HuH-7 (cell line): ENCODE measurements around the gene CCL1.

Experiments
- DNase-seq: peaks from one replicate; pipeline ENCODE4 v3.0.0; 2011; ENCODE audit warnings: low spot score

CCL1 gene, protein sequence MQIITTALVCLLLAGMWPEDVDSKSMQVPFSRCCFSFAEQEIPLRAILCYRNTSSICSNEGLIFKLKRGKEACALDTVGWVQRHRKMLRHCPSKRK

GRCh38 chr17:34363183-34363661 is at the start of gene CCL1:
Gene CCL1 (minus strand): TSS chr17:34363233. CDS start chr17:34363161, 72 bp downstream.
- DNase-seq = no peak

- no peak for DNase-seq
Observed at GRCh38 chr17:34412534-34412933, 49.5 kb upstream of the CCL1 start.

DNA sequence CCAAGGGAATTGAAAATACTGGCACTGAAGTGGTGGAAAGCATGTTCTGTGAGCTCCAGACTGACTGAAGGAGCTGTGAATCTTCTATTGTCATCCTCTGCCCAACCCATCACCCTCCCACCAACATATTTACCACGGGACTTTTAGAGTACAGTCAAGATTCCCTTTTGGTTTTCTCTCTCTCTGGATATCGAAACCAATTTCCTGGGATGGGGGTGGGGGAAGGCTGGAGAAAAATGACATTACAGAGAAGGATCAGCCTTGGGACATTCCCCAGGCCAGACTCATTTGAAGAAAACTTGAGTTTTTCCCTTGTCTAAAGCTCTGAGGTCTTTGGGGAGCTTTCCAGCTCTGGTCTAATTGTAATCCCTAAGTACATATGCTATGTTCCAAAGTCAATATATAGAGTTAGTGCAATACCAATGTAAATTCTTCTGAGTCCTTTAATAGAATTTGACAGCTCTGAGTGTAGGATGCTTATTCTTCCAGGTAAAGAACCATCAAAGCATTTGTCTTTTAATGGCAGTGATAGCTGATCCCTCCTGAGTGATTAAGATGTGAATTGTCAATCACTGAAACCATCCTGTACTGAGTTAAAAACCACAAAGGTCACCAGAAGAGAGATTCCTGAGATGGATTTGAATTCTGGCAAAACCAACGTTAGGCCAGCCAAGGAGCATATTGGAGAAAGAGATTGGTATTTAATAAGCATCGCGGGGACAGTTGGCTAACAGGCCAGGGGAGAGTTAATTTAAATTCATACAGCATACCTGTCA is 48.8 kb upstream of the CCL1 start:
- DNase-seq = no peak

GRCh38 chr17:34409352-34409751 is 46.3 kb upstream of the CCL1 start:
- DNase-seq = no peak

DNA sequence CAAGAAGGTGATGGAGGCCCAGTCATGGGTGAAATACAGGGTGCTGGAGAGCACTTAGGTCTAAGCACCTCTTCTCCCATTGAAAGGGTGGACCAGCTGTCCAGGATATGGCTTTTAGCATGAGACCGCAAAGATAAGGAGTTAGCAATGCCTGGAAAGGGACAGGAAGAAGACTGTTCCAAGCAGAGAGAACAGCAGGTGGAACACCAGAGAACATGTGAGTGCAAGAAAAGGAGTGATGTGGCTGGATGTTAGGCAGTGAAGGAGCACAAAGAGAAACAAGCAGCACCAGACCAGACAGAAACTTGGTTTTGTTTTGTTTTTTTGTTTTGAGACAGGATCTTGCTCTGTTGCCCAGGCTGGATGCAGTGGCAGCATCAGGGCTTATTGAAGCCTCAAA is 45.4 kb upstream of the CCL1 start:
- DNase-seq = no peak

- no peak for DNase-seq
Observed at GRCh38 chr17:34406226-34406625, 43.2 kb upstream of the CCL1 start.

GRCh38 chr17:34403006-34403405 is 40.0 kb upstream of the CCL1 start:
- no peak for DNase-seq

DNA sequence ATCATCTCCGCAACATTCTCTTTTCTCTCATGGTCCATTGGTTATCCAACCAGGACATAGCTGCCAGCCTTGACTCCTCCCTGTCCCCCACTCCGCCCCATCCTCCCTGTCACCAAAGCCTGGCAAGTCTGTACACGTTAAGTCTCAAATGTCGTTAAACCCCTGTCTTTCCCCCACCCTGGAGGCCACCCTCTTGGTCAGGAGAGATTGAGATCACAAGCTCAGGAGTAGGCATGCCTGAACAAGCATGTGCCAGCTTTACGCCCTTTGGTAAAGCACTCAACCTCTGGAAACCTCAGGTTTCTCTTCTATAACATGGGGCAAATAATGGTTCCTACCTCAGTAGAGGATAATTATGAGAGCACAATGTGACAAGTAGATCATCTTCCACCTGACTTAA is 38.1 kb upstream of the CCL1 start:
- no peak for DNase-seq

DNA sequence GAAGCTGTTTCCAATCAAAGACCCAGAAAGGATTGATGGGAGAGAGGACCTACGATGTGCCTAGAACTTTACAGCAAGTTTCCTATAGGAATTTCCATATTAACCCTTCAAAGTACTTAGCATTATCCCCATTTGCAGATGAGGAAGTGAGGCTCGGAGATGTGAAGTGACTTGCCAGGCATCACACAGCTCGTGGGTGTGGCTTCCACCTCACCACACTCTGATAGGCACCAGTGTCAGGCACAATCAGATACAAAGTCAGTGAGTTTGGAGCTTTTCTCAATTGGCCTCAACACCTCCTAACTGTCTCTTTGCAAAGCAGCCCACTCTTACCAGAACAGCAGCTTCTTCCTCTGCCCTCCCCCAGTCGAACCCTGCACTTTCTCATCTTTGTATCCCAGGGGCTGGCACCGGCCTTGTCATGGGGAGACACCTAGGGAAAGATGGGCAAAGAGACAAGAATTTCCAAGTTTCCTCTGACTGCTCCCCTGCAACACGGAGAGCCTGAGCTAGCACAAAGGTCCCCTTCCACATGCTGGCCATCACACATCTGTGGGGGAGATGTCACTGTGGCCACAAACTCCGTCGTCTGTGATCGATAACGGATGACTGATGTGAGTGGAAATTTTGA is 37.4 kb upstream of the CCL1 start:
- no peak for DNase-seq

- no peak for DNase-seq
Observed at GRCh38 chr17:34399725-34400124, 36.7 kb upstream of the CCL1 start.

DNA sequence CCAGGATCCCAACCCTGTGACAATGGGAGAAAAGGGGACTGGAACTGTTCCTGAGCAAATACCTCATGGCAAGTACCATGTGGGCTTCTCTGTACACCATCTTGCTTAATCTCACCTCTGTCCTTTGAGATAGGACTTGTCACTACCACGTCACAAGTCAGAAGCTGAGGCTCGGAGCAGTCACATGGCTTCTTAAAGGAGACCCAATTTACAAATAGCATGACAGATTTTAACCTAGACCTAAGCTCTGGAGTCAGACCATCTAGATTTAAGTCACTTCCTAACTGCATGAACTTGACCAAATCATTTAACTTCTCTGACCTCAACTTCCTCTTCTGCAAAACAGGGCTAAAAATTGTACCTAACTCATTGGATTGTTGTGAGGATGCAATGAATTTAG is 36.0 kb upstream of the CCL1 start:
- no peak for DNase-seq

GRCh38 chr17:34397265-34397664 is 34.2 kb upstream of the CCL1 start:
- no peak for DNase-seq

DNA sequence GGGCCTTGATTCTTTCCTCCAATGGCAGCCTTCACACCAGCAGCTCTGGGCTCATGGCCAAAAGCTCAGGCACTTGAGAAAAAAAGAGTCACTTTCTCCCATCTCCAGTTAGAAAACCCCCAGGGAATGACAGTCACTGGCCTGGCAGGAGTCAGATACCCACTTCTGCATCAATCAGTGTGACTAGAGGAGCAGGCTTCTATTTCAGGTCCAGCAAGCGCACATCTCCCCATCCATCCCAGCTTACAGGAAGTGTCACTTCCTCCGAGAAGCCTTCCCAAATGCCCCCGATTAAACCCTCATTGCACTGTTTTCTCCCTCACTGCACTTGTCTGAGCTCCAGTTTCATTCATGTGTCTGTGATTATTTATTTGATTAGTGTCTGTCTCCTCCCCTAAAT is 30.4 kb upstream of the CCL1 start:
- no peak for DNase-seq

GRCh38 chr17:34391241-34391640 is 28.2 kb upstream of the CCL1 start:
- no peak for DNase-seq

DNA sequence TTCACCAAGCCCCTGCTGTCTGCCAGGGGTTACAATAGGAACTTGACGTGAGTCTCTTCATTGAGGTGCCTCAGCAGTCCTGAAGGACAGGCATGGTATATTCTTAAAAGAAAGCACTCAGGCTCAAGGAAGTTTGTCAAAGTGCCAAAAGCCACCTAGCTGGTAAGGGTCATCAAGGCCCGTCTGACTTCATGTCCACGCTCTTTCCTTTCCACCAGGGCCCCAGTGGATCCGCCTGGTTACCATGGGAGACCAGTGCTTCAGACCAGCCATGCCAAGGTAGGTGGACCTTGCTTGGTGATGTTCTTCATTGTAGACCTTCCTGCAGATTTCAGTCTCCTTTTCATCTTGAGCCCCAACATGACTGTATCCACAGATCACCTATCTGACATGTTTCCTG is 27.6 kb upstream of the CCL1 start:
- DNase-seq = no peak

DNA sequence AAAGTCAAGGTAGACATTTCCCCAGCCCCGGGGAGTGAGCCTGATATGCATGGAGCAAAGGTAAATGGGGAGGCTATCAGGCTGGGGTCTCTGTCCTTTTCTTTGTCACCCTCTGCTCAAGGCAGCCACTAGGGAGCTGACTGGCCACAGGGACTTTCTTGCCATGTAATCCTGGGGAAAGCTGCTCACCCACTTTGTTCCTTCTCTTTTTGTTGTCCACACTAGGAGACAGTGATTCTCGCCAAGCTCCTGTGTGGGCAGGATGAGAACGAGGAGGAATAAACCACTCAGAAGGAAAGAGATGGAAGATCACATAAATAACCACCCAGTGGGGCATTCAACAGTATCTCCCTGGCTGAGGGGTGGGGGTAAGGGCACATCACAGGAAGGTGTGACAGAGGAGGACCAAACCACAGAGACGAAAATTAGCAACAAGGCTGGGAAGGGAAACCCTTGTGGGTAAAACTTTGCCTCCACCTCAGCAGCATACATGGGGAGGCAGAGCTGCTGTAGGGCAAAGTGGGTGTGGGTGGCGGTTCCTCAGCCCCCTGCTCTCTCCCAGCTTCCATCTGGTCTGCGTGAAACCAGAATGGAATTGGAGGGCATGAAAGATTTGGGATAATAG is 26.2 kb upstream of the CCL1 start:
- DNase-seq = no peak

GRCh38 chr17:34387566-34387965 is 24.5 kb upstream of the CCL1 start:
- DNase-seq = no peak

DNA sequence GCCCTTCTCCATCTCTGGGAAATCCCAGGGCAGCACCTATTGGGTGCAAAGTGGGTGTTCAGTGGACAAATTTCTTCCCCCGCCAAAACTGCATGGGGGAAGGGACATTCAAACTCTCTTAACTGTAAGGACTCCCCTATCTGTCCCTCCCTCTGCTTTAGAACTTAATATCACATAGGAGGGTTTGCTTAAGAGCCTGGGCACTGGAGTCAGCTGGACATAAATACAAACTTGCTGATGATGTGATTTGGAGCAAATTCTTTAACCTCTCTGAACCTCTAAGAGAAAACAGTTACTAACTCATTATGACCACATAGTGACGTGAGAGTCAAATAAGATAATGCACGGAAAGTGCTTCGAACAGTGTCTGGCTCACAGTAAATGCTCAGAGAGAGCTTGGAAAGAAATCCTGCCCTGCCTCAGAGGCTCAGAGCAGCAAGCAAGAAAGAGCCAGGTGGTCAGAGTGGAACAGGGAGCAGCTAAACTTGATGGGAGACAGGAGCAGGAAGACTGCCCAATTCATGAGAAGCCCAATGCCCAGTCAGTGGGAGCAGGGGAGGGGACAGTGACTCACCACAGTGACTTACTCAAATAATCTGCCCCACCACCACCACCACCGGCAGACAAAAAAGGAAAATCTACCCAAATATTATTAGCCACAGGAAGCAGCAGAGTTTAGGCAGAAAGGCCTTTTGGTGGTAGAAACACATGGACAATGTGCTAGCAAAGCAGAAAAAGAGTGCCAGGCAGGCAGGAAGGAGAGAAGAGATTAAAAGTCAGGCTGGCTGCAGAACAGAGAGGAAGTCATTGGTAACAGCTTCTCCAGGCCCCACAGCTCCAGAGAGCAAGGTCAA is 23.9 kb upstream of the CCL1 start:
- DNase-seq = no peak

- DNase-seq = no peak
Observed at GRCh38 chr17:34386343-34386696, 23.3 kb upstream of the CCL1 start.

DNA sequence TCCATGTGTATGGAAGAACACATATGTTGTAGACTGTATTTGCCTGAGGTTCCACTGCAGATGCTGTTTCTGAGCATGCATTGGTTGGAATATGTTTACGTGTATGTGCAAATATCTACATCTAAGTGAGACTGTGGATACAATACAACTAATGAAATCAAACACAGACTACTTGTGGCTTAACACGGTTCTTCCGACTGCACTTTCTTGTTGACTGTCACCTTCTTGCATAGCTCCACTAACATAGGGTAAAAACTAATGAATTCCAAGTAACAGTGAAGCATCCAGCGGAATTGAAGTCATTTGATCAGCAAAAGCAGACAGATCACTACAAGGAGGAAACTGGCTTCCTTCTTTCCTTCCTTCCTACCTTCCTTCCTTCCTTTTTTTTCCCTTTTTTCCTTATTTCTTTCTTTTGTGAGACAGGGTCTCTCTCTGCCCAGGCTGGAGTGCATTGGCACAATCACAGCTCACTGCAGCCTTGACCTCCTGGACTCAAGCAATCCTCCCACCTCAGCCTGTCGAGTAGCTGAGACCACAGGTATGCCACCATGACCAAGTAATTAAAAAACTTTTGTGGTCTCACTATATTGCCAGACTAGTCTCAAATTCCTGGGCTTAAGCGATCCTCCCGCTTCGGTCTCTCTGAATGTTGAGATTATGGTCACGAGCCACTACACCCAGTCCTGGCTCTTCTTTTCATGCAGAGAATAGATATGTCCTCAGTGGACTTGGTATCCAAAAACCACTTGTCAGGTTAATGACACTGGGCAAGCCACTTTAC is 22.0 kb upstream of the CCL1 start:
- DNase-seq = no peak

GRCh38 chr17:34384271-34384670 is 21.2 kb upstream of the CCL1 start:
- DNase-seq = no peak
